Femur (tissue), 1 donor: ENCODE measurements around the gene LAMP1.
"Not testable (repeated sequence)": the region's sequence is repeated elsewhere in the genome, so short reads cannot be mapped to it uniquely, and the experiment has no call there.

ENCODE experiments used
- DNase-seq: peaks from one replicate; pipeline ENCODE4 v3.0.0-alpha.2; 2017

LAMP1 gene

GRCh38 chr13:113297370-113298042 is 467 bp downstream of the LAMP1 start:
- DNase-seq = no peak

- DNase-seq = no peak
These were observed 1.3 kb downstream of the LAMP1 start for GRCh38 chr13:113298043-113298945.

- DNase-seq = no peak
These were observed 2.9 kb downstream of the LAMP1 start for GRCh38 chr13:113299951-113300350.

- DNase-seq = no peak
These were observed 5.9 kb downstream of the LAMP1 start for GRCh38 chr13:113302986-113303385.

GRCh38 chr13:113304121-113304520 is 7.1 kb downstream of the LAMP1 start:
- no peak for DNase-seq

GRCh38 chr13:113305208-113305607 is 8.2 kb downstream of the LAMP1 start:
- DNase-seq = no peak

GRCh38 chr13:113307491-113307890 is 10.5 kb downstream of the LAMP1 start:
- DNase-seq = no peak

GRCh38 chr13:113309473-113309872 is 12.4 kb downstream of the LAMP1 start:
- DNase-seq = no peak

GRCh38 chr13:113314112-113314511 is 17.1 kb downstream of the LAMP1 start:
- not testable (repeated sequence) for DNase-seq

GRCh38 chr13:113314895-113315470 is 17.9 kb downstream of the LAMP1 start:
- DNase-seq = not testable (repeated sequence)

GRCh38 chr13:113315992-113316391 is 19.0 kb downstream of the LAMP1 start:
- DNase-seq = no peak

- DNase-seq = no peak
These were observed 20.0 kb downstream of the LAMP1 start for GRCh38 chr13:113317031-113317430.

- DNase-seq = no peak
These were observed 21.9 kb downstream of the LAMP1 start for GRCh38 chr13:113318956-113319355.

- no peak for DNase-seq
These were observed 22.3 kb downstream of the LAMP1 start for GRCh38 chr13:113319371-113319770.

GRCh38 chr13:113320226-113320875 is 23.3 kb downstream of the LAMP1 start:
- no peak for DNase-seq

- DNase-seq = no peak
These were observed 24.5 kb downstream of the LAMP1 start for GRCh38 chr13:113321546-113321945.

GRCh38 chr13:113322043-113322461 is 25.0 kb downstream of the LAMP1 start:
- DNase-seq = no peak

- no peak for DNase-seq
These were observed 26.0 kb downstream of the LAMP1 start for GRCh38 chr13:113322890-113323651.

GRCh38 chr13:113323869-113324268 is 26.8 kb downstream of the LAMP1 start:
- no peak for DNase-seq

GRCh38 chr13:113324398-113324797 is 27.4 kb downstream of the LAMP1 start:
- no peak for DNase-seq

- no peak for DNase-seq
These were observed 28.7 kb downstream of the LAMP1 start for GRCh38 chr13:113325779-113326178.

GRCh38 chr13:113327391-113327765 is 30.3 kb downstream of the LAMP1 start:
- no peak for DNase-seq
